ENCODE measurements around the gene CLEC6A.
"Not testable (repeated sequence)": the region's sequence is repeated elsewhere in the genome, so short reads cannot be mapped to it uniquely, and the experiment has no call there.

The CLEC6A gene

GRCh38 chr12:8455727-8456360 lies at the start of gene CLEC6A:
Gene CLEC6A (plus strand): TSS chr12:8455962. CDS start chr12:8456112, 150 bp downstream.
- no peak for DNase-seq

GRCh38 chr12:8419576-8419975 lies 36.2 kb upstream of the CLEC6A start:
- not testable (repeated sequence) for DNase-seq

- no peak for DNase-seq
These were observed 35.3 kb upstream of the CLEC6A start for GRCh38 chr12:8420506-8420905.

DNA sequence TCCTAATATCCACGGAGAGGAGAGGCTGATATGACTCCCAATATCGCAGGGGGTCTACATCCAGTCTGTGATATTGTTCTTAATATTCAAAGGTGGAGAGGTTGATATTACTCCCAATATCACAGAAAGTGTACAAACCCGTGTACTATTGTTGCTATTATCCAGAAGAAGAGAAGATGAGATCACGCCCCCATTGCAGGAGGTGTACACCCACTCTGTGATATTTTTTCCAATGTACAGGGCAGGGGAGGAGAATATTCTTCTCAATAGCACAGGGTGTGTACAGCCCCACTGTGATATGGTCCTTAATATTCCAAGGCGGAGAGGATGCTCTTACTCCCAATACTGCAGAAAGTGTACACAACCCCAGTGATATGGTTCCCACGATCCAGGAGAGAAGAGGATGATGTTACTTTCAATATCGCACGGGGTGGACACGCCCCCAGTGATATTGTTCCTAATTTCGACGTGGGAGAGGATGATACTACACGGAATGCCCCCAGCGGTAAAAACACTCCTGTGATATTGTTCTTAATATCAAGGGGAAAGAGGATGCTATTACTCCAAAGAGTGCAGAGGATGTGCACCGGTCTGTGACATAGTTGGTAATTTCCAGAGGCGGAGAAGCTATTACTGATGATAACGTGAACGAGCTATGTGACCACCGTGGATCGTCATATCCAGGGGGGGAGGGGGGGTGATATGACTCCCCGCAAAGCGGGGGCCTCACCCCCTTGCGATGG lies 11.1 kb upstream of the CLEC6A start:
- not testable (repeated sequence) for DNase-seq

- no peak for DNase-seq
These were observed 10.0 kb upstream of the CLEC6A start for GRCh38 chr12:8445731-8446130.

- DNase-seq, result no peak
These were observed 8.9 kb upstream of the CLEC6A start for GRCh38 chr12:8446642-8447547.

GRCh38 chr12:8449355-8449859 lies 6.4 kb upstream of the CLEC6A start:
- no peak for DNase-seq

- no peak for DNase-seq
These were observed 3.7 kb upstream of the CLEC6A start for GRCh38 chr12:8452036-8452435.

DNA sequence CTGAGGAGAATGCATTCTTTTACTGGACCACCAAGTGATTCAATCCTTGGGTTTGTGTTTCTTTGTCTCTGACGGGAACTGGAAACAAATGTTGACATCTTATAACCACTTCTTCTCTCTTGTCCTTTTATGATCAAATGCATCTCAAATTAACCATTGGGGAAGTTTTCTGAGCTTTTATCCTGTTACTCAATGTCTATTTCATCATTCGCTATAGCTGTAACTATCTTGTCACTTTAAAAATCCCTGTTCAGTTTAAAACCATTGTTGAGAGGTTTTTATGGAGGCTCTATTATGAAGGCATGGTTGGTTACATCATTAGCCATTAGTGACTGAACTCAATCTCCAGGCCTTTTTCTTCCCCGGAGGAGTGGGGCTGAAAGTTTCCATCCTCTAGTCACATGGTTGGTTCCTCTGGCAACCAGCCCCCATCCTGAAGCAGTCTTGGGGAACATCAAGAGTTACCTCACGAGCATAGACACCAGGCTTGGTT lies 2.7 kb upstream of the CLEC6A start:
- DNase-seq, result no peak

- no peak for DNase-seq
These were observed 2.0 kb upstream of the CLEC6A start for GRCh38 chr12:8453796-8454195.

DNA sequence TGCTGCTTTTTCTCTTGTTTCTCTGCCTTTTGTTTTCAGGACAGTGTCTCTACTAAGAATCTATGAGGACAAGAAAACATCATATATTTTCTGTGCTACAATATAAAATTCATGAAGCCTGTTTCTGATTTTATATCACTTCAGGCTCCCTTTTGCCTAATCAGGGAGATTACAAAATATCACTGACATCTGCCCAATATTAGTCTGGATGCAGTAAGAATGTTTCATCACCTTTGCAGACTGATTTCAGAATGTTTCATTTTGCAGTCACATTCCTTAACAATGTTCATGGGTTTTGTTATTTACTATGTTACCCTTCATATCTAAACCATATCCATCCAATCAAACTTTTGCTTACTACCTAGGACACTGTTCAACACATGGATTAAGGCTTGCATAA lies 491 bp upstream of the CLEC6A start:
- no peak for DNase-seq

- no peak for DNase-seq
These were observed 5.7 kb downstream of the CLEC6A start for GRCh38 chr12:8461426-8461825.

GRCh38 chr12:8465301-8465996 lies 9.7 kb downstream of the CLEC6A start:
- DNase-seq, result no peak

DNA sequence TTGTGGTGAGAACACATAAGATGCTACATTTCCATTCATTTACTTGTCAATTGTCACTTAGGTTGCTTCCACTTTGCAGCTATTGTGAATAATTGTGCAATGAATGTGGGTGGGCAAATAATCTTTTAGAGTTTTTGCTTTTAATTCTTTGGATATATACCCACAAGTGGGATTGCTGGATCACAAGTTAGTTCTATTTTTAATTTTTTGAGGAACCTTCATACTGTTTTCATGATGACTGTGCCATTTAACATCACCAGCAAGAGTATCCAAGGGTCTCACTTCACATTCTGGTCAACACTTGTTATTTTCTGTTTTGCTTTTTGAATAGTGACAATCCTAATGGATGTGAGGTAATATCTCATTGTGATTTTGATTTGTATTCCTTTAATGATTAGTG lies 10.5 kb downstream of the CLEC6A start:
- DNase-seq, result no peak

DNA sequence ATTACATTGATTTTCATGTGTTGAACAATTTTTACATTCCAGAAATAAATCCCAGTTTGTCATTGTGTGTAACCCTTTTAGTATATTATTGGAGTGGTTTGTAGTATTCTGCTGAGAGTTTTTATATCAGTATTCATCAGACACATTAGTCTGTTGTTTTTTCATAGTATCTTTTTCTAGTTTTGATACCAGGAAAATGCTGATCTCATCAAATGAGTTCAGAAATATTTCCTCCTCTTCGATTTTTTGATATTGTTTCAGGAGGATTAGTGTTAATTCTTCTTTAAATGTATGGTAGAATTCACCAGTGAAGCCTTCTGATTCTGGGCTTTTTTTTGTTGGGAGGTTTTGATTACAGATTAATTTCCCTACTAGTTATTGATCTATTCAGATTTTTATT lies 15.3 kb downstream of the CLEC6A start:
- DNase-seq, result no peak

GRCh38 chr12:8475508-8476203 lies 19.9 kb downstream of the CLEC6A start:
- no peak for DNase-seq

DNA sequence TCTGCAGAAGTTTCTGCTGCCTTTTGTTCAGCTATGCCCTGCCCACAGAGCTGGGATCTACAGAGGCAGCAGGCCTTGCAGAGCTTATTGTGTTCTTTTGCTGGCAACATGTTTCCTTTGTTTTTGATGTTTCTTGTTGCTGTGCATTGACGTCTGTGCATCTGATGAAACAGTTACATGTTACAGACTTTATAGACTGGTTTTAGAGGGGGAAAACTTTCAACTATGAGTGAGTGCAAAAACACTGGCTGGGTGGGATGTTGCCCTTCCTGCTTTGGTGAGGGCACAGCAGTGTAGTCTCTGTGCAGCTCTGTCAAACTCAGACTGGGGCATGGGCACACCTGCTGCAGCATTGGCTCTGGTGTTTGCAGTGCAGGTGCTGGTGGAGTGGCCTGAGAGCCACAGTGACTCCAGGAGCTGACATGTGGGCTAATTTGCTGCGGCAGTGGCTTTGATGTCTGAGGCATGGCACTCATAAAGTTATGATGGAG lies 26.9 kb downstream of the CLEC6A start:
- DNase-seq, result no peak

- DNase-seq, result no peak
These were observed 27.3 kb downstream of the CLEC6A start for GRCh38 chr12:8483079-8483478.

DNA sequence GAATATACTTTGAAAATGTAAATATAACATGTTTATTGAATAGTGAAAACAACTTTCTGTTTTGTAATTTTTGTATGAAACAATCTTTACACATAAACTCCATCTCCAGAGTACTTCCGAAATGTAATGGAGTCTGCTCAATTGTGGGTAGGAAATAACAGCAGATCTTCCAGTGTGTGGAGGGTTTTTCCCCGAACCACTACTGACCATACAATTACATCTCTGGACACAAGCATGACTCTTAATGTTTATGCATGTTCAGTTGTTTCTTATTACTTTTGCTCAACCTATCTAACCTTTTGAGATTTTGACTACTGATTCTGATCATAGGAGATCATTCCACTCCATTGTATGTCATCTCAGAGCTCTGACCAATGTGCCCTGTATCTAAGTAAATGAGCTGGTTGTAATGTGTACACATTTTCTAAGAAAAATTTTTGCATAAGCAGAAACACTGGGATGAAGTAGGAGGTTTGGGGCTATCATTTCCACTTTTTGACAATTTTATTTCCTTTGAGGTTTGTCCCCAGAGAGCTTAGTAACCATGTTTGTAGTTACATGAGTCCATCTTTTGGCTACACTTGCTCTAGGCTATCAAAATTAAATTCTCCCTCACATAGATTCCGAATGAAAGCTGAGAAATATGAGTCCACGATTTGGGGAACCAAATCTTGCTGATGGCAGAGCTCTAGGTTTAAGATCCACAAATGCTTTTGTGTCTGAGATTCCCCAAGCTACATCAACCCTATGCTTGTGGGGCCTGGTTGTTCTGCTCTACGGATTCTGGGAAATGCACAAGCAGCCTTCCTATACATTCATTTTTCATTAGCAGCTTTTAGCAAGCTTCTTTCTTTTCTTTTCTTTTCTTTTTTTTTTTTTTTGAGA lies 36.1 kb downstream of the CLEC6A start:
- DNase-seq, result no peak

DNA sequence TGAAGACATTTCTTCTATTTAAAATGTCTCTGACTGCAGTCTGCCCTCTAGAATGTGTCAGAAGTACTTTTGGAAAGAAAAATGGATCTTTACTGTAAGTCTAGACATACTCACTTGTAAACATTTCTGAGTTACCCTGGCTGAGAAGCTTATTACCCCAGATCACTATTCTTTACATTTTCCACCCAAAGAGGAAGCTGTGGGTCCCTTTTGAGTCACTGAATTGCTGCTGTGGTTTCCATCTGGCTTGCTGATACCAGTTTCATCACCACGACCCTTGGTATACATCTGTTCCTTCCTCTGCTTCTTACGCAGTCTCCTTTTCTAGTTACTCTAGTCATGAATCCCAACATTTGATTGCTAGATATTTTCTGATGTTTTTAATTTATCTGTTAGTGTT lies 37.3 kb downstream of the CLEC6A start:
- no peak for DNase-seq

GRCh38 chr12:8495671-8496070 lies 39.9 kb downstream of the CLEC6A start:
- not testable (repeated sequence) for DNase-seq

Measured in COR-L47 (cell line).